AG09319 (cell line): ENCODE measurements around the gene DNAJC5G.
A peak's percentile ranks its signal among the peaks of the same experiment; 100 is the strongest.

ENCODE experiments used
- DNase-seq: peaks from one replicate; pipeline ENCODE4 v3.0.0-alpha.2; 2010; ENCODE audit warnings: low read depth; ENCODE audit errors: extremely low read depth
- TF ChIP-seq, protein P1 (sequence below): IDR thresholded peaks from 2 replicates; pipeline ENCODE4 v1.5.1; 2011; ENCODE audit warnings: low read depth, mild to moderate bottlenecking, inconsistent platforms, low read length, moderate library complexity

Gene DNAJC5G

GRCh38 chr2:27284996-27285395 lies 9.8 kb downstream of the DNAJC5G start:
- TF ChIP-seq, protein P1, sequence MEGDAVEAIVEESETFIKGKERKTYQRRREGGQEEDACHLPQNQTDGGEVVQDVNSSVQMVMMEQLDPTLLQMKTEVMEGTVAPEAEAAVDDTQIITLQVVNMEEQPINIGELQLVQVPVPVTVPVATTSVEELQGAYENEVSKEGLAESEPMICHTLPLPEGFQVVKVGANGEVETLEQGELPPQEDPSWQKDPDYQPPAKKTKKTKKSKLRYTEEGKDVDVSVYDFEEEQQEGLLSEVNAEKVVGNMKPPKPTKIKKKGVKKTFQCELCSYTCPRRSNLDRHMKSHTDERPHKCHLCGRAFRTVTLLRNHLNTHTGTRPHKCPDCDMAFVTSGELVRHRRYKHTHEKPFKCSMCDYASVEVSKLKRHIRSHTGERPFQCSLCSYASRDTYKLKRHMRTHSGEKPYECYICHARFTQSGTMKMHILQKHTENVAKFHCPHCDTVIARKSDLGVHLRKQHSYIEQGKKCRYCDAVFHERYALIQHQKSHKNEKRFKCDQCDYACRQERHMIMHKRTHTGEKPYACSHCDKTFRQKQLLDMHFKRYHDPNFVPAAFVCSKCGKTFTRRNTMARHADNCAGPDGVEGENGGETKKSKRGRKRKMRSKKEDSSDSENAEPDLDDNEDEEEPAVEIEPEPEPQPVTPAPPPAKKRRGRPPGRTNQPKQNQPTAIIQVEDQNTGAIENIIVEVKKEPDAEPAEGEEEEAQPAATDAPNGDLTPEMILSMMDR = no peak

GRCh38 chr2:27285481-27285880 lies 10.2 kb downstream of the DNAJC5G start:
- no peak for DNase-seq
- TF ChIP-seq, protein P1 = no peak

More at GRCh38 chr2:27284996-27285395, 9.8 kb downstream of the DNAJC5G start:
- no peak for DNase-seq

DNA sequence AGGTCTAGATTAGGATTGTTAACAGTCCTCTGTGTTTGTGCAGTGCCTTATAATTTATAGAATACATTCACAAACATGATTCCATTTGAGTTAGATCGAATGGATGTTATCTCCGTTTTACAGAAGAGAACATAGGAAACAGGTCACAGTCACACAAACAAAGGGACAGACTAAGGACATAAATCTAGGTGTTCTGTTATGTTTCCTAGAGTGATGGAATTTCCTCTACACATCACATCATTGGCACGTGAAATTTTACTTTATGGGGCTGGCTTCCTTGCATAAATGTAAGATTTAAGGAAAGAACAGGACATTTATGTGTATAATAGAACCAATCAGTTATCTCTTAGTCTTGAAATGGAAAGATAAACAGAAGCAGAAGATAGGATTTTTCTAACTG lies 13.4 kb downstream of the DNAJC5G start:
- no peak for DNase-seq
- TF ChIP-seq, protein P1 = no peak

DNA sequence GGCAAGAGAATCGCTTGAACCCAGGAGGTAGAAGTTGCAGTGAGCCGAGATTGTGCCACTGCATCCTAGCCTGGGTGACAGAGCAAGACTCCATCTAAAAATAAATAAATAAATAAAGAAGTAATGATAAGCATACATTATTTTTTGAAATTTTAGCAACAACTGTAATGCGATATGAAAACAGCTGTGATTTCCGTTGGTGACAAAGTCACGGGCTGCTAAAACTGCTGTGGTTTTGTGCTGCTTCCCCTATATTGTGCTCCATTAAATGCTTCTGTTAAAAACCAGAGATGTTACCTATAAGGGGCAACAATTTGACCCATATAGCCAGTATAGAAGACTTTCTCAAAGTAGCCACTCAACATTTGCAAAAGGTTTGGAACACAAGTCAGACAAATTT lies 15.3 kb downstream of the DNAJC5G start:
- TF ChIP-seq, protein P1 = no peak
- no peak for DNase-seq

DNA sequence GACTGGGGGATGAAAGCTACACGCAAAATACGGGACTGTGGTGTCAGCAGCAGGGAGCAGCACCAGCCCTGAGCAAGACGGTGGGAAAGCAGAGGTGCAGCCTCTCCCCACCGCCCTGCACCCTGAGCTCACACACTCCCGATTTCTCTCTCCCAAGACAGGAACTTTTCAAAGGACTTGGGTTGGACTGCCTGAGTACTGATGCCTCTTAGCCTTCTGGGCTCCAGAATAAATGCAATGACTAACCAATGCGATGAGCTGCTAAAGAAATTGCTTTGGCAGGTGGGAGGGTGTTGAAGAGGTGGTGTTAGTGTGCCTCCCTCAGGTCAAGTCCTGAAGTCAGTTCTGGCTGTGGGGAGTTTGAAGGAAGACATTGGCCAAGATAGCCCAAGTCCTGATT lies 16.6 kb downstream of the DNAJC5G start:
- TF ChIP-seq, protein P1 = no peak

GRCh38 chr2:27294928-27295327 lies 19.7 kb downstream of the DNAJC5G start:
- TF ChIP-seq, protein P1 = no peak
- no peak for DNase-seq

More for the DNA sequence above, 16.6 kb downstream of the DNAJC5G start:
- no peak for DNase-seq

GRCh38 chr2:27296481-27296880 lies 21.2 kb downstream of the DNAJC5G start:
- peak; percentile 5 for DNase-seq
- TF ChIP-seq, protein P1 = no peak
